ENCODE data around the gene CCL5.

CCL5 gene

GRCh38 chr17:35865412-35866340, 14.5 kb downstream of the CCL5 start:
- DNase-seq = no peak

GRCh38 chr17:35864853-35865252, 15.3 kb downstream of the CCL5 start:
- DNase-seq = no peak

DNA sequence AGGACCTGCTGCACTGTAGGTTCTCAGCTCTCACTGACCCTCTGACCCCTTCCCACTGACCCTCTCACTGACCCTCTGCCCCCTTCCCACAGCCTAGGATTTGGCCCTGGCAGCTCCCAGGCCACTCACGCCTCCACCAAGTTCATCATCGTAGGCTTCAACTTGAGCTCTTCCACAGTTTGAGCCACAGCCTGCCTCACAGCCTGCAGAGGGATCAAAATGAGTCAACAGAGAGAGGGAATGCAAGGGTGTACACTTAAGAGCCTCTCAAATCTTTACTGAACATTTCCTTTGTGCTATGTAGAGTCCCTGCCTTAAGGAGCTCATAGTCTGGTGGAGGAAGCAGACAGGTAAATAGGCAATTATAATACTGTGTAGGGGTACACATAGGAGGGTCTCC, 23.6 kb downstream of the CCL5 start:
- no peak for DNase-seq

DNA sequence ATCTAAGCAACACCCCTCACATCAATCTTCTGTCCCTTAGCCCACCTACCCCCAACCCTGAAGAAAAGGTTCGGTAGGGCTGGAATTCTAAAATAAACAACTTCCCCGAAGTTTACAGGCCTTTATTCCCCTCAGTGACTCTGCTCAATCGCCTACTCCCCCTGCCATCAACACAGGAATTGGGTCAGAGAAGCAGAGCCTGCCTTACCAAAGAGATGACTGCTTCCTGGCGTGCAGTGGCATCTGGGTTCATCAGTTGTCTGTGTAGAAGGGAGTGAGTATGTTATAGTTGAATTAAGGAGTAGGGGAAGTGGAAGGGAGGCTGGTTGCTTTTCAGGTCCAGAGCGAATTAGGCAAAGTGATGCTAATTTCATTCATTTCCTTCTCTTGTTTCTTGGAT, 24.2 kb downstream of the CCL5 start:
- no peak for DNase-seq

- DNase-seq = peak; percentile 25
Observed at GRCh38 chr17:35849469-35850348, 30.5 kb downstream of the CCL5 start.

DNA sequence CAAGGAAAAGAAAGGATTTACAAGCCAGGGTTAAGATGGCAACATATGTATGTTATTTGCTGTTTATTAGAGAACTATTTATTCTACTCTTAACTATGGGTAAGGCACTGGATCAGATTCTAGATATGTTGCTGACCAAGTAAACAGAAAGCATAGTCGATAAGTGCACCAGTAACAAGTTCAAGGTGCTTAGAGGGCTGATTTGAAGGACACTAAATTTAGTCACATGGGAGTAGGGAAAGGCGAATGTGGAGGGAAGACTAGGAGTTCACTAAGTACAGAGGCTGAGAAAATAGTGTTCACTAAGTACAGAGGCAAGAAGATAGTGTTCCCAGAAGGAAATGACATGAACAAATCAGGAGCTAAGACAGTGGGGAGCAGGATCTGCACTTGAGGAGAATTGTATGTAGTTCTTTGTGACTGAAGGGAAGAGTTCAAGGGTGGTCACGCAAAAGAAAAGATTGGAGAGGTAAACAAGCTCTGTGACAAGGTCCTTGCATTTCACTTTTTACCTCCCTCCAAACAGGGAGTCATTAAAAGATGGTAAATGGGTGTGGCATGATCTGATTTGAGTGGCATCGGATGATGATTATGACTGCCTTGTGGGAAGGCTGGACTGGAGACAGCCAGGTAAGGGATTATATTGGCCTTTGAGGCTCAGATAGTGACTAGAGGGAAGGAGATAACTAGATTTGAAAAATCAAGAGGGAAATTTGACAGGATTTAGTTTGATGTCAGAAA, 32.4 kb downstream of the CCL5 start:
- no peak for DNase-seq

DNA sequence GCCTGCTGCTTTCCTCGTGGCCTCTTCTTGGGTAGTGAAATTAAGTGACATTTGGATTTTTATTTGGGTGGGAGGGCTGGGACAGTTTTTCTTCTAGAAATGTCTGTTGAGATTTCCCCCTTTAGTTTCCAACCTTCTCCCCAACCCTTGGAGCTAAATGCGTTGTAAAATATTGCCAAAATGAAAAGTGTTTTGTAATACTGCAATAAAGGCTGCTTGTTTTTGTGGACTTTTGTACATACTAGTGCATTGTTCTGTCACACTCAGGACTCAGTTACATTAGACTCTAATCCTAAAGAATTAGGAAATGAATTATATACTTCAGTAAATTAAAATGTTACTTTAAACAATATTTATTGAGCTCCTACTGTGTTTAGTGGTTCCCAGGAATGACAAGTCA, 33.2 kb downstream of the CCL5 start:
- DNase-seq = no peak

DNA sequence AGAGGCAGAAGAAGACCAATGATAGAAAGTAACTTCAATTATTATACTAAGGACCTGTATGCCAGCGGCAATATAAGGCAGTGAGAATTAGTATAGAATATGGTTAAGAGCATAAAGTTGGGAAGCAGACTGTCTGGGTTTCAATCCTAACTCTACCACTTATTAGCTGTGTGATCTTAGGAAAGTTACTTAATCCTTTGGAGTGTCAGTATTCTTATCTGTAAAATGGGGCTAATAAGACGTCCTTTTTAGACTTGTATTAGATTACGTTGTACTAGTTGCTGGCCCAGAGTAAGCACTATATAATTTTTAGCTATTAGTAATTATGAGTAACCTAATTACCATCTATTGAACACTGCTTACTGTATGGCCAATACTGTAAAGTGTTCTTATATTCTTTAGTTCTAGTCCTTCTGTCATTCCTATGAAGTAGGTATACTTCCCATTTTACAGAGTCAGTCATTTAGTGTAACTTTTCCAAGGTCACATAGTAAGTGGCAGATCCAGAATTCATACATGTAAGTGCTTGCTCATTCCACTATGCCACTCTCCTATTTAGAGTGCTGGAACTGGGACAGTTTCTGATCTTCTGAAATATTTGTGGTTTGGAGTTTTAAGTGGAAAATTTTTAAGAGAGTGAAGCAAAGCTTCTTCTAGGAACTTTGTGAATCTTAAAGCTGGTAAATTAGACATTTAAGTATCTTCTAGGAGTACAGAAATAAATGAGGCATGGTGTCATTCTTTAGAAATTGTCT, 33.9 kb downstream of the CCL5 start:
- DNase-seq = no peak

DNA sequence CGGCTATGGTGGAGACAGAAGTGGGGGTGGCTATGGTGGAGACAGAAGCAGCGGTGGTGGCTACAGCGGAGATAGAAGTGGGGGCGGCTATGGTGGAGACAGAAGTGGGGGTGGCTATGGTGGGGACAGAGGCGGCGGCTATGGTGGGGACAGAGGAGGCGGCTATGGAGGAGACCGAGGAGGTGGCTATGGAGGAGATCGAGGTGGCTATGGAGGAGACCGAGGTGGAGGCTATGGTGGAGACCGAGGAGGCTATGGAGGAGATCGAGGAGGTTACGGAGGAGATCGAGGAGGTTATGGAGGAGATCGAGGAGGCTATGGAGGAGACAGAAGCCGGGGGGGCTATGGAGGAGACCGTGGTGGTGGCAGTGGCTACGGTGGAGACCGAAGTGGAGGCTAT, 35.6 kb downstream of the CCL5 start:
- DNase-seq = no peak

DNA sequence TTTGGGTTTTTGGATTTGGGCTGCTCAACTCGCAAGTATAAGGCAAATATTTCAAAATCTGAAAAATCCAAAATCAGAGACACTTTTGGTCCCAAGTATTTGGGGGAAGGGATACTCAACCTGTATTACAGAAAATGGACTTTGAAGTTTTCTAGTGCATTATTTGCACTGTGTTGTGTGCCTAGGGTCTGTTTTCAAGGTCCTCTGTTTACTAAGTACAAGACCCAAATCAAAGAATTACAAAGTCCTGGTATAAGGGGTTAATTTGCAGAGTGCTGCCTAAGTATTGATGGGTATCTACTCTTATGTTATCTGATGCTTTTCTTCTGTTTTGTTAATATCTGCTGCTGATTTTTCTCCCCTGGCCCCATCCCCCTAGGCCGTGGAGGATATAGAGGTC, 36.5 kb downstream of the CCL5 start:
- no peak for DNase-seq

GRCh38 chr17:35842239-35842638, 37.9 kb downstream of the CCL5 start:
- no peak for DNase-seq

GRCh38 chr17:35841505-35841904, 38.7 kb downstream of the CCL5 start:
- no peak for DNase-seq

- DNase-seq = no peak
Observed at GRCh38 chr17:35841101-35841500, 39.1 kb downstream of the CCL5 start.

DNA sequence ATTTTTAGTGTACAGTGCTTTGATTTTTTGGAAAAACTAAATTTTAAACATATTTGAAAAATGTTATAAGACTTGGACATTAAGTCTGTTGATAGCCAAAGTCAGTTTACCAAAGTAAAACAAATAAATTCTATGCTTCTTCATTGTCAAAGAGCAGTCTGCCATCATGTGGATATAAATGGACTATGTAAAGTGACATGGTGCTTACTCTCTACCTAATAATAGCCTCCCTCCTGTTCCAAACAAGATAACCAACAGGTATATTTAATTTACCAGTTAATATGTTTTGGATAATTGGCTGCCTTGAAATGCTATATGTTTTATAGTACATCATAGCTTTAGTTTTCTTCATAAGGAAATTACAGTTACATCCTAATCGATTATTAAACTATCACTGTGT, 55.0 kb downstream of the CCL5 start:
- no peak for DNase-seq

Measured in NCI-H2029 (cell line).